Transverse colon (tissue), 4 donors: ENCODE measurements around the gene UTP18.

Experiments
- CTCF ChIP-seq, 5 experiments: fragments of 200-600 bp in 3 of 5; fragments of 450-650 bp in 2 of 5; sonication (generic) in 3 of 5; IDR thresholded peaks; 1 replicate in 2 of 5; 2 replicates in 3 of 5; pipeline ENCODE4 v1.5.1; 2016 to 2017; ENCODE audit warnings: antibody characterized with exemption in 5 of 5, inconsistent platforms in 3 of 5, mild to moderate bottlenecking in 2 of 5, moderate library complexity in 1 of 5
- POLR2A ChIP-seq: fragments of 450-650 bp; IDR thresholded peaks from one replicate; pipeline ENCODE4 v1.6.1; 2016; ENCODE audit warnings: antibody characterized with exemption, mild to moderate bottlenecking, moderate library complexity
- POLR2AphosphoS5 ChIP-seq, 3 donors: sonication (generic); formaldehyde crosslinking; IDR thresholded peaks; one replicate each; pipeline ENCODE4 v1.6.1; 2016; ENCODE audit warnings: antibody characterized with exemption in 3 of 3

GRCh38 chr17:51325471-51325870 lies 65.1 kb downstream of the UTP18 start:
- no peak for TF ChIP-seq POLR2AphosphoS5 (IDR thresholded peaks at IDR 0.05)
- no peak for TF ChIP-seq CTCF (IDR thresholded peaks at IDR 0.05)
- no peak for TF ChIP-seq POLR2A
